ENCODE results near the gene RASL12.
"Not testable (repeated sequence)": the region's sequence is repeated elsewhere in the genome, so short reads cannot be mapped to it uniquely, and the experiment has no call there.

RASL12 gene

DNA sequence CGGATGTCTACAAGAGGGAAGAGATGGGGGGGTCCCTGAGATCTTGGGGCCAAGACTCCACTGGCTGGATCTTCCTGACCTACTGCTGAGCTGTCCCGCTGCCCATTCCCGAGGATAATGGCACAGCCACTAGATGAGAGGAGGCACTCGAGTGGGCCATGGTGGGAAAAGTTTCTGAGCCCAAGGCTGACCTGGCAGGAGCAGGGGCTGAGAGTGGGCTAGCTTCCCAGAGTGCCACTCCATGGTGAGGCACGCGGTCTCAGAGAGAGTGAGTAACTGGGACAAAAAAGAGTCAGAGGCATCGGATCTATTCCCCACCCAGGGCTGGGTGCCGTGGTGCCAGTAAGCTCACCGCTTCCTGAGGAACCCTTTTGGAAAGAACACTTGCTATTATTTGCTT, 11.7 kb downstream of the RASL12 start:
- DNase-seq (no peak), ATAC-seq (no peak)

DNA sequence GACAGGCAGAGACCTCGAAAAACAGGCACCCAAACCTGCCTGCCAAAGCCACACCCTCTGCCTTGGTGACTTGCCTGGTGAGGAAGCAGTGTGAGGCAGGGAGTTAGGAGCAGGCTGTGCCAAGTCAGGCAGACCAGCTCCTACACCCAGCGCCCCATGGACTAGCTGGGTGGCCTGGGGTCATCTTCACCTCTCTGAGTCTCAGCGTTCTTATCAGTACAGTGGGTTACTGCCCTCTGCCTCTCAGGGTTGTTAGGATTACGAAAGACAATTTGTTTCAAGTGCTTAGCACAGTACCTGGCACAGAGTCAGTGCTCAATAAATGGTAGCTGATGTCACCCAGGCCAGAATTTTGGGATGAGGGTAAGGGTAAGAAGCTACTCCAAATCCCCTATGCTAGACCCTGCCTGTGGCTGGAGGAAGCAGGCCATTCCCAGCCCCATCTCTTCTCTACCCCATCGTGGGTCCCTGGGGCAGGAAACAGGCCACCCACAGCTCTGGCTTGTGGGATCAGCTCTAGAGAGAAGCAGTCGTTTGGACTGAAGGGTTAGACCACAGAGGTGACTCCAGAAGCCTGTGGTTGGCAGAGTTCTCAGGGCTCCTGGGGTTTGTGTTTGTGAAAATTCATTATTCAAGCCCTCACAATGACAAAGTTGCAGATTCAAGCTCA, 12.5 kb downstream of the RASL12 start:
- ATAC-seq (no peak), DNase-seq (no peak)

GRCh38 chr15:65054333-65055200, 13.2 kb downstream of the RASL12 start:
- DNase-seq (peak; percentile 73), ATAC-seq (peak; percentile 32)

DNA sequence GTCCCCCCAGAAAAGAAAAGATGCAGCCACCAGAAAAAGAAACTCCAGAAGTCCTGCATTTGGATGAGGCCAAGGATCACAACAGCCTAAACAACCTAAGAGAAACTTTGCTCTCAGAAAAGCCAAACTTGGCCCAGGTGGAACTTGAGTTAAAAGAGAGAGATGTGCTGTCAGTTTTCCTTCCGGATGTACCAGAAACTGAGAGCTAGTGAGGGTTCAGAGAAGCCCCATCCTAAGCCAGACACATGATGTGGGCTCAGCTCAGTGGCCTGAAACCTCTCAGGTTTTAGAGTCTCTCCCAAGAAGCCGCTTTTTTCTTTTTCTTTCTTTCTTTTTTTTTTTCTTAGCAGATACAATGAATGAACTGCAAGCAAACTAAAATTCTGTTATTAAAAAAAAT, 14.8 kb downstream of the RASL12 start:
- no peak for ATAC-seq

DNA sequence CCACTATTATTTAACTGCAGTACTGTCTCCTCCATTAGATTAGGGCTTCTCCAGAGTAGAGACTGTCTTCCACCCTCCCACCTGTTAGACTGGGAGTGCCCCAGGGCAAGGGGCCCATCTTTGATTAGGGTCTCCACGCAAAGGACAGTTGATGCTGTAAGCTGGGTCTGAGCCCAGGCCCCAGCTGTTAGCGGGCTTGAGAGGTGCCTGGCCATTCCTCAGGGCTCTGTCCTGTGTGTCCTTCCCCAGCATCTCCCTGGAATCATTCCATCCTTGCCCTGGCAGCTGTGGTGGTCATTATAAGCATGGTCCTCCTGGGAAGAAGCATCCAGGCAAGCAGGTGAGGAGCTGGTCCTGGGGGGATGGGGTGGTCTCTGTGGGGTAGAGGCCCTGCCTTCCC, 16.5 kb downstream of the RASL12 start:
- ATAC-seq (no peak), DNase-seq (no peak)

More for the DNA sequence above, 14.8 kb downstream of the RASL12 start:
- no peak for DNase-seq

DNA sequence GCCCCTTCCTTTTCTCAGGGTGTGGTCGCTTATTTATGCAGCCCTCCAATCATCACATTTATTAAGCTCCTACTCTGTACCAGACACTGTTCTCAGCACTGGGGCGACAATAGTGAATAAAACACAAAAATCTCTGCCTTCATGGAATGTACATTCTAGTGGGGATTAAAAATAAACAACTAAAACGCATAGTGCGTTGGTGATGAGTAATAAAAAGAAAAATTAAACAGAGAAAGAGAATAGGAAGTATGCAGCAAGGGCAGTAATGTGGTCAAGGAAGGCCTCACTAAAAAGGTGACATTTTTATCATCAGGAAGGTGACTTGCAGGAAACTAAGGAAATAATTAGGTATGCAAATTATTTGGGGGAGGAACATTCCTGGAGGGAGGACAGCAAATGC, 17.5 kb downstream of the RASL12 start:
- ATAC-seq (no peak), DNase-seq (no peak)

GRCh38 chr15:65049418-65049840, 18.4 kb downstream of the RASL12 start:
- DNase-seq, result peak; percentile 91
- peak; percentile 92 for ATAC-seq

DNA sequence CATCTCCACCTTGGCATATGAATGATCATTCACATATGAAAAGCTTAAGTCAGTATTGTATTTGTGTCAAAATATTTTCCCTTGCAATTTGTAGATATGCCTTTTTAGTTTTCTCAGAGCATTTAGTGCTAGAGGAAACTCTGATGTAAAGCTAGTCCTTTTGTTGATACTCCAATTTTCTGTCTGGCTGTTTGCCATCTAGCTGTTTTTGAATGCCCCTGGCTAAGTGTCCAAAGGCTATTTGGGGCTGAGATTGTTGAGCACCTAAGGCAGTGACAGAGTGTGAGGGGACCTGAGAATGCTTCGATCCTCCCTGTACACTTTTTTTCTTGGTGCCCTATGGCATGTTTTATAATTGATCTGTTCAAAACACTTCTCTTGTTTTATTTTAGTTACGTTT, 19.6 kb downstream of the RASL12 start:
- no peak for ATAC-seq
- no peak for DNase-seq

- ATAC-seq (no peak), DNase-seq (no peak)
These were observed 22.9 kb downstream of the RASL12 start, which contains the start of gene SLC51B for GRCh38 chr15:65044724-65045481. Gene SLC51B, plus strand, starts transcription at chr15:65045387. Its CDS starts 4,618 bp downstream, at chr15:65050005.

GRCh38 chr15:65044218-65044617, 23.6 kb downstream of the RASL12 start:
- peak; percentile 75 for ATAC-seq

DNA sequence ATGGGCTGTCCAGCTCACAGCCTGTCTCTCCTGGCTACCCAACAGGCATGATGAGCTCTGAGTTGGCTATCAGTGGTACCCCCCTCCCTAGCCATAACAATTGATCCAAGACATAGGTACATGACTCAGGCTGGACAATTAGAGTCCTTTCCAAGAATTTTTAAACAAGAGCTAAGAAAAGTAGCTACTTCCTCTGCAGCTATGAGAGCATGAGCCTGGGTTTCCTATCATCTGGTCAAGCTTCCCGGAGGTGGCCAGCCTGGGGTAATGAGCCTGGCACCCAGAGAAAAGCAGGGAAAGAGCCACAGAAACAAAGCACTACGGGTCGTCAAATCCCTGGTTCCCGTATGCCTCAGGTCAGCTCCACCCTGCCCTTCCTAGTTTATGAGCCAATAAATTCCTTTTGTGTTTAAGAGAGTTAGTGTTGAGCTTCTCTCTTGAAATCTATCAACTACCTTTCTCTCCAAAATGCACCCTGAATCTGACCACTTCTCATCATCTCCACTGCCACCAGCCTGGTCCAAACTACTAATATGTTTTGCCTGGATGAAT, 24.9 kb downstream of the RASL12 start:
- ATAC-seq (no peak), DNase-seq (no peak)

More at GRCh38 chr15:65044218-65044617, 23.6 kb downstream of the RASL12 start:
- DNase-seq, result not testable (repeated sequence)

- ATAC-seq, result no peak
- no peak for DNase-seq
These were observed 26.0 kb downstream of the RASL12 start for GRCh38 chr15:65041787-65042186.

- ATAC-seq (no peak), DNase-seq (no peak)
These were observed 27.3 kb downstream of the RASL12 start for GRCh38 chr15:65040461-65040860.

- DNase-seq, result no peak
- ATAC-seq, result no peak
These were observed 29.0 kb downstream of the RASL12 start for GRCh38 chr15:65038836-65039235.

- no peak for ATAC-seq
- no peak for DNase-seq
These were observed 29.4 kb downstream of the RASL12 start for GRCh38 chr15:65038428-65038827.

DNA sequence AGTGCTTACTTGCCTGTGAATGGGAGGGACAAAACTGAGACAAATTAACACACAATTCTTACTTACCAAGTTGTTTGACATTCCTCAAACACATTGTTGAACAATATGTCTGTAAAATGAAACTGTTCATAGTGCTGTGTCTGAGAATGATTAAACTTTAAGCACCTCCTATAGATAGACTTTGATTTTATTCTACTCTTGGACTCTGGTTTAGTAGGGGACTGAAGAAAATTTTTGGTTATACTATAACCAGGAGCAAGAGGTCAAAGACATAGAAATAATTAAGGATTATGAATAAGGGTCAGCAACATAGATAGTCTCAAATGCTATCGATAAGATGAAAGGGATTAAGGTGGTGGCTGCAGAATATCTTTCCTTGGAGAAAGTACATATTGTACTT, 30.5 kb downstream of the RASL12 start:
- ATAC-seq, result no peak
- no peak for DNase-seq

DNA sequence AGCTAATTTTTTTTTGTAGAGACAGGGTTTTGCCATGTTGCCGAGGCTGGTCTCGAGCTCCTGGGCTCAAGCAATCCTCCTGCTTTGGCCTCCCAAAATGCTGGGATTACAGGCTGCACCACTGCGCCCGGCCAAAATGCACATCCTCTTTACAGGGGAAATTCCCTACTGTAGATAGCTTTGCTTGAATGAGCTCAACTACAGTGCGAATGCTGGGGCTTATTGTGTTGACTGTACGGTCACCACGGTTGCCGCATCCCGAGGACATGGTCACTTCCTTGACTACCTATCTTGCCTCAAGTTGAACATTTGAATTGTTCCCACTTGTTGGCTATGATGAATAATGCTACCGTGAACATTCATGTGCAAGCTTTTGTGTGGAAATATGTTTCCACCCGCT, 33.1 kb downstream of the RASL12 start:
- ATAC-seq (no peak), DNase-seq (no peak)

- peak; percentile 19 for DNase-seq
- ATAC-seq, result no peak
These were observed 34.0 kb downstream of the RASL12 start for GRCh38 chr15:65033659-65034269.

DNA sequence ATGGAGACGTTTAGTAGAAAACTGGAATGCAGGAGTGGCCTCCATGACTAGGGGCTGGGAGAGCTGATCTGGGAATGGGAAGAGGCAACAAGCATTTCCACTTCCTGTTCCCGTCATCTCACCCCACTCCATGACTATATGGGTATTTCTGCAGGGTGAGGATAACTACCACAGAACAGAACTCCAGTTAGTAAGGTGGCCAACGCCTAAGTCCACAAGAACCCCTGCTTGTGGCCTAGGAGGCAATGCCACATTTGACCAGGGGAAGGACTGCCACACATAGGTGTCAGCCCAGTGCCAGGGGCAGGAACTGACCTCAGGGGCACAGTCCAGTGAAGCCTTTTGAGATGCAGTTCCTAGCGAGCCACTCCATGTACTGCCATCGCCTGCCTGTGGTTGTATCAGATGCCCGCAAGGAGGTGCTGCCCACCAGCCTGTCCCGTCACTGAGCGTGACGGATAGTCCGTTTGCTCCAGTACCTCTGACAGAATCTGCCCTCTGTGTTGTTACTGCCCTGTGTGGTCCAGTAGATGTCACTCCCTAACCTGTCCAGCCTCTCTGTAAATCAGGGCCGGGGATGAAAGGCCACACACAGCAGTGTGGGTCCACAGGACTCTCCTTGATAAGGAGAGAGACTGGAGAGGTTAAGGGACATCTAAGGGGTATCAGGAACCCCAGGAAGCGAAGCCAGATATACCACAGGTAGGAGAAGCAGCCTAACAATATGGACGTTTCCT, 34.8 kb downstream of the RASL12 start:
- DNase-seq, result peak; percentile 52
- ATAC-seq, result peak; percentile 55

DNA sequence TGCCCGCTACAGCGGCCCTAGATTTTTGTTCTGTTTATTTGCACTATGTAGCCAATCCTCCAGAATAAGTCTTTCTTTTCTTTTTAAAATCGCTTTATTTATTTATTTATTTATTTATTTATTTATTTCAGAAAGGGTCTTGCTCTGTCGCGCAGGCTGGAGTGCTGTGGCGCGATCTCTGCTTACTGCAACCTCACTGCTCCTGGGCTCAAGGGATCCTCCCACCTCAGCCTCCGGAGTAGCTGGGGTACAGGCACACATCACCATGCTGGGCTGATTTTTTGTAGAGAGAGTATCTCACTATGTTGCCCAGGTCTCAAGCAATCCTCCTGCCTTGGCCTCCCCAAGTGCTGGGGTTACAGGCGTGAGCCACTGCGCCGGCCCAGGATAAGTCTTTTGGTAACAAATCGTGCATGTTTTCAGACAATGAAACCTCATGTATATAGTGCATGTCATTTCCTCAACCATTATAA, 38.0 kb downstream of the RASL12 start:
- ATAC-seq (no peak), DNase-seq (no peak)

Data from stimulated activated naive CD8-positive, alpha-beta T cell treated with anti-CD3 and anti-CD28 coated beads, Interleukin-15, Interleukin-2, amounts not matched to agents 100 U/mL and 50 U/mL, for 24 hours (primary cell).